ENCODE results near the gene SGMS1. TPM values are rescaled to one million over a fixed set of nuclear protein-coding genes. Genes with fewer than 3 reads are reported as not detected.

SGMS1 gene
- total RNA-seq, 1 experiment from 2014 or later: 20.4 TPM

DNA sequence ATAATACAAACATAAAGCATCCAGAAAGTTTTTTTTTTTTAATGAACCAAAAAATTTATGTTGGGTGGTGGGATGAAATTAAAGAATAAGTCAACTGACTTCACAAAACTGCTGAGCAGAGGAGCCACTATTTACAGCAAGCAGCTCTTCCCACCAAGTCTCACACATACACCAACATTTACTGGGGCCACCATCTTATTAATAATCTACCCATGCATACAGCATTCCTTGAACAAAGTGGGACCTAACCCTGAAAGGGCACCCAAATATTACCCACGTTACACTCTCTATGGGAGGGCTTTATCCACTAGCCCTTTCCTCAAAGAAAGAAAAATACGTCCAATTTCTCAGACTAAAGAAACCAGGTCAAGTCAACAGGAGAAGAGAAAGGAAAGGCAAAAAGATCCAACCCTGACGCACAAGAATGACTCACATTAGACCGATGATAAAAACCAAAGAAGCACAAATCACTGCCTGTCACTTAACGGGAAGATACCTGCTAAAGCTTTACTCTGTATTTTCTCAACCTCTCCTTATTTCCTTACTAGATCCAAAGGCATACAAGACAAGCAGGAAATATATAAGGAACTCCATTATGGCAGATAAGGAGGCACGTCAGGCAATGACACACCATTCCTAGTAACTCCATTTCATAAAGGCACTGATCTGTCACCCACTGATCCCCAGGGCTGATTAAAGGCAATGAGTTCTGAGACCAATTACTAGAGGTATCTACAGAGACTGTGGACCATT is 230.6 kb downstream of the SGMS1 start:
- Histone ChIP-seq H3K23ac (ENCODE audit: insufficient read length, low read depth, low read length) (no peak overlapping the region), H2BK12ac (ENCODE audit: insufficient read length, low read depth, low read length) (no peak overlapping the region), H3K23me2 (ENCODE audit: insufficient read length, low read depth, low read length, poor library complexity, severe bottlenecking) (no peaks in the 10 kb centered on the region), H3K27me3 (ENCODE audit: insufficient read depth, low read length) (no peaks in the 10 kb centered on the region), H3K79me1 (ENCODE audit: insufficient read depth, low read depth, low read length, poor library complexity, severe bottlenecking) (no peaks in the 10 kb centered on the region), H2BK5ac (ENCODE audit: insufficient read length, low read length) (no peak overlapping the region), H3K4me1 (ENCODE audit: insufficient read depth, low read length) (no peaks in the 10 kb centered on the region; the same call in 1 of the 2 replicates), H4K8ac (replicated peaks; ENCODE audit: insufficient read length, low read depth, low read length) (no peak overlapping the region), H3K56ac (ENCODE audit: insufficient read length, low read depth, low read length) (no peak overlapping the region), H3K9me3 (ENCODE audit: control insufficient read depth, low read depth, low read length) (no peaks in the 10 kb centered on the region), H2BK120ac (ENCODE audit: low read depth, low read length, poor library complexity, severe bottlenecking) (no peak overlapping the region), H2AK5ac (ENCODE audit: insufficient read length, low read length) (no peak overlapping the region), H2BK20ac (ENCODE audit: low read depth, low read length, poor library complexity, severe bottlenecking) (no peak overlapping the region), H4K91ac (ENCODE audit: insufficient read length, low read depth, low read length) (no peak overlapping the region), H3K79me2 (ENCODE audit: insufficient read depth, low read length) (no peaks in the 10 kb centered on the region; the same call in 1 of the 2 replicates), H3K4ac (ENCODE audit: low read depth, low read length) (no peak overlapping the region), H3K14ac (ENCODE audit: insufficient read depth, low read length) (no peak overlapping the region), H3K9ac (ENCODE audit: extremely low read depth, insufficient read length, low read length) (no peak overlapping the region), H3T11ph (ENCODE audit: low read length) (no peak overlapping the region), H4K20me1 (ENCODE audit: control insufficient read depth, insufficient read depth, insufficient read length) (no peaks in the 10 kb centered on the region), H2BK15ac (ENCODE audit: low read depth, low read length) (no peak overlapping the region), H2AFZ (ENCODE audit: low read length) (no peak overlapping the region), H4K5ac (ENCODE audit: insufficient read length, low read depth, low read length) (no peak overlapping the region), H3K18ac (ENCODE audit: insufficient read length, low read depth, low read length) (no peak overlapping the region), H3K4me2 (ENCODE audit: insufficient read depth, insufficient read length, low read length) (no peak overlapping the region), H3K27ac (ENCODE audit: insufficient read length, low read depth, low read length) (no peak overlapping the region)
- Mint-ChIP-seq H3K4me3 (no peak overlapping the region), H3K27ac (no peak overlapping the region), H3K27me3 (ENCODE audit: low read depth) (no peaks in the 10 kb centered on the region), H3K9me3 (no peaks in the 10 kb centered on the region), H3K36me3 (ENCODE audit: insufficient read depth in 1 of 3, low read depth in 3 of 3) (no peaks in the 10 kb centered on the region), H3K4me1 (peaks cover 16 to 20% of the 10 kb centered on the region in 2 experiments)
- TF ChIP-seq CTCF (conservative IDR thresholded peaks at IDR 0.05): no peak
- no peak for DNase-seq
- WGBS (ENCODE audit: extremely low coverage, insufficient read length, low lambda C conversion rate): no CpG with 5 or more reads among the region's 6 CpGs
